ENCODE results near the gene POU3F1.

DNA sequence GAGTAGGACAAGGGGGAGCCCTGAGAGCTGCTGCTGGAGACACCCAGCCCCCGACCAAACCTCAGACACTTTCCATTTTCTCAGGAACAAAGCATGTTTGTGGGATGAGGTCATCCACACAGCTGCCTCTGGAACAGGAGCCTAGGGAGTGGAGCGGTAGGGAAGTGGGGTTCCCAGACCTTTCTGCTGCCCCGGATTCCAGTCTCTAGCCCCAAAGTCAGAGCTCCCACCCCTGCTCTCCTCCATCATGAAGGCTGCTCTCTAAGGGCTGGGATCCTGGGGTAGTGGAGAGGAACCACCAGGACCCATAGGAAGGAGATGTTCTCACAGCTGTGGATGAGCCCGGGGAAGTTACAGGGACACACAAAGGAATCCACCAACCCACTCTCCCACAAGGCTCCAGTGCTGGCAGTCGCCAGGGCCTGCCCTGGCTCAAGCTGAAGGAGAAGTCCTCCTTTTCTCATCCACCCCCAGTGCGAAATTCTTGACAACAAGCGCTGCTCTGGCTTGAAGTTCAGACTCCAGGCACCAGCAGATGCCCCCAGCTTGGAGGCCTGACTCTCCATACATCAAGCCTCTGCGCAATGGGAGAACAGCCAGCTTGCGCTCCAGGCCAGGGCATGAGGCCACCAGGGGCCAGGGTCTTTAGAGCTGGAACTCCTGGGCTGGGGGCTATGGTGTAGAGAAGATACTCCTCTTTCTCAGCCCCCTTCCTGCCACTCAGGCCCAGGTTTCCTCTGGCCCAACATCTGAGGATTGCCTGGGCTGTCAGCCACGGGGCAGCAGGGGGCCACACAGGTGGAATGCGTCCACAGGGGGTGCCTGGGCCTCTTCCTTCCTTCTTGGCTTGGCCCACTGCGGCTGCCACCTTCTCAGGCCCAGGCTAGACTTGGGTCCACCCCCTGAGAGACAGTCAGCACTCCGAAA is 45.8 kb downstream of the POU3F1 start:
- TF ChIP-seq, protein P1, sequence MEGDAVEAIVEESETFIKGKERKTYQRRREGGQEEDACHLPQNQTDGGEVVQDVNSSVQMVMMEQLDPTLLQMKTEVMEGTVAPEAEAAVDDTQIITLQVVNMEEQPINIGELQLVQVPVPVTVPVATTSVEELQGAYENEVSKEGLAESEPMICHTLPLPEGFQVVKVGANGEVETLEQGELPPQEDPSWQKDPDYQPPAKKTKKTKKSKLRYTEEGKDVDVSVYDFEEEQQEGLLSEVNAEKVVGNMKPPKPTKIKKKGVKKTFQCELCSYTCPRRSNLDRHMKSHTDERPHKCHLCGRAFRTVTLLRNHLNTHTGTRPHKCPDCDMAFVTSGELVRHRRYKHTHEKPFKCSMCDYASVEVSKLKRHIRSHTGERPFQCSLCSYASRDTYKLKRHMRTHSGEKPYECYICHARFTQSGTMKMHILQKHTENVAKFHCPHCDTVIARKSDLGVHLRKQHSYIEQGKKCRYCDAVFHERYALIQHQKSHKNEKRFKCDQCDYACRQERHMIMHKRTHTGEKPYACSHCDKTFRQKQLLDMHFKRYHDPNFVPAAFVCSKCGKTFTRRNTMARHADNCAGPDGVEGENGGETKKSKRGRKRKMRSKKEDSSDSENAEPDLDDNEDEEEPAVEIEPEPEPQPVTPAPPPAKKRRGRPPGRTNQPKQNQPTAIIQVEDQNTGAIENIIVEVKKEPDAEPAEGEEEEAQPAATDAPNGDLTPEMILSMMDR (IDR thresholded peaks at IDR 0.05), result no peak
- TF ChIP-seq POLR2AphosphoS5 (IDR thresholded peaks at IDR 0.05), result no peak

Measured in suprapubic skin (tissue), 3 donors.